Measurements from ENCODE around the gene IL6R.

Gene IL6R

DNA sequence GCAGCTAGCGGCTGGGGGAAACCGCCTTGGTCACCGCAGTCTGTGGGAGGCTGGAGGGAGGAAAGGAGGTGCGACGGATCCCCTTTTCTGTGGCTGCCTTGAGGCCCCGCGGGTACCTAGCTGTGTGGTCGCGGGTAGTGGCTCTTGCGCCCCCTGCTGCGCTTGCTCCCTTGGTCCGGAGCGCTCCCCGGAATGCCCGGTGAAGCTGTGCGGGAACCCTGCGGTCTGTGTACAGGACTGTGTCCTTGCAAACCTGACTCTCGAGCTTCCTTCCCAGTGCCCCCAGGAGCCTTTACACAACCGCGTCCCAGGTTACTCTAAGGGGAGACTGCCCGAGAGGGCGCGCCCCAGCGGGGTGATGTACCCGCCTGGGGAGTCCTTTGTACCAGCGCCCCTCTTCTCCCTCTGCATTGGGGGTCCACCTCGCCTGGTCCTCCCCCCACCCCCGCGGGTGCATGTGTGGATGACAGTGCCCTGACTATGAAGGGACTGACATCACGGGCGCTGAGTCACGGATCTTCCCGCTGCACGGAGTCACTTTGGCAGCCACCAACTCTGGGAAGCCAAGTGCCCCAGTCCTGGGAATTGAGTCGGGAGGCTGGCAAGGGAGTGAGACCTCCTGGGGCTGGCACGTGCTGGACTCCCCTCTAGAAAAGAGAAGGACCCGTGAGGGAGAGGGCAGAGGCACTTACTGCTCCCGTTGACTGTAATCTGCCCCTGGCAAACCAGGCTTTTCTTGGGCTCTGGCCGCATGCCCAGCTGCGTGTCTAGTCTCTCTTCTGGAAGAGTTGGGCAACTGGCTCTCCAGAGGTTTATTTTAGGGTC, 816 bp downstream of the IL6R start:
- peak; percentile 51 to 94 (median 72) for DNase-seq
- intact Hi-C loops (cut with DNase I) = no loop called here

- DNase-seq = no peak
- intact Hi-C loops (cut with DNase I) = no loop called here
Observed at GRCh38 chr1:154406572-154406879, 1.4 kb downstream of the IL6R start.

GRCh38 chr1:154406886-154407197, 1.7 kb downstream of the IL6R start:
- DNase-seq = no peak
- intact Hi-C loops (cut with DNase I) = no loop called here

DNA sequence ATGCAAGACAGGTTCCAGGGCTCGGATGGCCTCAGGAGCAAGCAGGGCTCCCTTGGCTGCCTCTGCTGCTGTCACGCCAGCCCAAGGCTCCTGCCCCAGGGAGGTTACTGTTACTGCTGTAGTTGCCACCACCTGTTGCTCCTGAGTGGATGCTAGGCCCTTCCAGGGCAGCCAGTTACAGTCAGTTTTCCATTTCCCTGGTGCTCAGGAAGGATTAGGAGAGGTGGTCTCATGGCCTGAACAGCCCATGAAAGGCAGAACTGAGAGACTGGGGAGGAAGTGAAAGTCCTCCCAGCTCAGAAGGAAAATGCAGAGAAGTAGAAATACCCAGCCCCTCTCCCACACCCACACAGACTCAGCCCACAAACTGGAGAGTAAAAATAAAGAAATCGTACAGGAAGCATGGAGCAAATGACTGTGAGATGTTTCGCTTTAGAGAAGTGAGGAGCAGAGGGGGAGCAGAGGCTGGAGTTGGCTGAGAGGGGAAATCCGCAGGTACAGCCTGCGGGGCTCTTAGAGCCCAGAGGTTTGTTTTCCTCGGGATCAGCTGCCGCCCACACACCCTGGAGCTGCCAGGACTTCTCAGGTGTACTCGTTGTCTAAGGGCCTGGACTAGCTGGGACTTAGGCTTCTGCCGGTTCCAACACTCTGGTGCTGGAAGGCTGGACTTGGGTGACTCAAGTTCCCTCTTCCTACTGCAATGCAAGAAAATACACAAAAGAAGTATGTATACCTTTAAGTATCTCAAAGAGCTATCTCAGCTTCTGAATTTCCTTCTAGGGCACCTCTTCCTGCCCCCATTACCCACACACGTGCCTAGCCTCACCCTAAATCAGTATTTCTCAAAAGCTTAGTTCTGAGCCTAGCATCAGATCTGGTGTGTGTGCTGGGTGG, 2.3 kb downstream of the IL6R start:
- peak in 6 of 42 donors; percentile 19 to 33 (median 28) for DNase-seq
- intact Hi-C loops (cut with DNase I) = no loop called here

DNA sequence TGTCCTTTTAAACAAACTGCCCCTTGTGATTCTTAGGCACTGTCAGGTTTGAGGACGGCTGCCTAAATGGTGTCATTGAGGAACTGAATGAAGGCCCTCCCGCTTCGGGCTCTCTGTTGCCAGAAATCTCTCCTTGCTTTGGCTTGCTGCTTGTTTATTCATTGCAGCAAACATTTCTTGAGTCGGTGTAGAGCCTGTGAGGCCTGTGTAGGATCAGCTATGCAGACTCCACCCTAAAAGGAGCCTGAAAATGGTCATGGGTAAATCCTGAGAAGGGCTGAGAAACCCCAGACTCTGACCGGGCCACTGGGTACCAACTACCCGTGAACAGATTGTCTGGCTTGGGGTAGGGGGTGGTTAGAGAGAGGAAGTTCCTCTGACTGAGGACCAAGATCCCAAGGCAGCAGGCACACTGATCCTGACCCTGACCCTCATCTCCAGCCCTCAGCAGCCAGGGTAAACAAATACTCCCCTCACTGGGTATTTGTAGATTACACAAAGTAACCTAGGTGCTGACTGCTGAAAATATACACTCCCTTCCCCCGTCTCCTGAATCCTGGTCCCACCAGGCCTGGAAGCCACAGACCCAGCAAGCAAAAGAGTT, 3.1 kb downstream of the IL6R start:
- intact Hi-C loops (cut with DNase I) = no loop called here
- DNase-seq = peak in 6 of 42 donors; percentile 33 to 60 (median 40)

GRCh38 chr1:154410185-154410827, 5.2 kb downstream of the IL6R start:
- no peak for DNase-seq

GRCh38 chr1:154411525-154411924, 6.4 kb downstream of the IL6R start:
- intact Hi-C loops (cut with DNase I) = no loop called here
- peak in 1 of 42 donors; percentile 0 for DNase-seq

More at GRCh38 chr1:154410185-154410827, 5.2 kb downstream of the IL6R start:
- intact Hi-C loops (cut with DNase I) = no loop called here

DNA sequence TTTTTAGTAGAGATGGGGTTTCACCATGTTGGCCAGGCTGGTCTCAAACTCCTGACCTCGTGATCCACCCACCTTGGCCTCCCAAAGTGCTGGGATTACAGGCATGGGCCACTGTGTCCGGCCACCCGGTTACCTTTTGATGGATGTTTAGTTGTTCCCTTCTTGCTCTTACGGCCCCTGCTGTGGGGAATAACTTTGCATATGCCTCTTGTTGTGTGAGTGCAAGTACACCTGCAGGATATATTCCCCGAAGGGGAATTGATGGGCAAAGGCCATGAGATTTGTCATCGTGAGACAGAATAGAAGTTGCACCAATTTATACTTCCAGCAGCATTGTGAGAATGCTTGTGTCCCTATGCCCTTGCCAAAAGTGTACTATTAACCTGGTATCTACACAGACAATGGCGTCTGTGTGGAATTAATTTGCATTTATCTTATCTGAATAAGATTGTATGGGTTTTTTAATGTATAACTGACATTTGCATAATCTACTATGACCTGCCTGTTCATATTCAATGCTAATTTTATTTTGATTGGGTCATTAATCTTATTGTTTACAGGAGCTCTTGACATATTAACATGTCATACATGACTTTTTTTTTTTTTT, 8.1 kb downstream of the IL6R start:
- no peak for DNase-seq
- intact Hi-C loops (cut with DNase I) = no loop called here

DNA sequence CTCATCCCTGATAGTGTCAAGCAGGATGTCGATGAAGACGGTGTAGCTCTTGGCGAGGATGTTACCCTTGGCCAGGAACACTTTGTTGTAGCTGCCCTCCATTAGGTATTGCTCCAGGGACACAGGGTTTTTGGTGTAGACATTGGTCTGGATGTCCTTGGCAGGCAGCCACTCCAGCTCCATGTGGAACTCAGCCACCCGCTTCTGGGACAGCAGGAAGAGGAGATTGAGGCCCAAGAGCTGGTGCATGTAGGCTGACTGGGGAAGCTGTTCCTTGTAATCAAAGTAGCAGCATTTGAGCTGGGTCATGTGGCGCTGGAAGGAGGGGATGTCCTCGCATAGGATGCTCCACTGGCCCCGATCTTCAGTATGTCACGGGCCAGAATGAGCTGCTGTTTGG, 9.5 kb downstream of the IL6R start:
- peak in 7 of 42 donors; percentile 22 to 57 (median 43) for DNase-seq
- intact Hi-C loops (cut with DNase I) = no loop called here

DNA sequence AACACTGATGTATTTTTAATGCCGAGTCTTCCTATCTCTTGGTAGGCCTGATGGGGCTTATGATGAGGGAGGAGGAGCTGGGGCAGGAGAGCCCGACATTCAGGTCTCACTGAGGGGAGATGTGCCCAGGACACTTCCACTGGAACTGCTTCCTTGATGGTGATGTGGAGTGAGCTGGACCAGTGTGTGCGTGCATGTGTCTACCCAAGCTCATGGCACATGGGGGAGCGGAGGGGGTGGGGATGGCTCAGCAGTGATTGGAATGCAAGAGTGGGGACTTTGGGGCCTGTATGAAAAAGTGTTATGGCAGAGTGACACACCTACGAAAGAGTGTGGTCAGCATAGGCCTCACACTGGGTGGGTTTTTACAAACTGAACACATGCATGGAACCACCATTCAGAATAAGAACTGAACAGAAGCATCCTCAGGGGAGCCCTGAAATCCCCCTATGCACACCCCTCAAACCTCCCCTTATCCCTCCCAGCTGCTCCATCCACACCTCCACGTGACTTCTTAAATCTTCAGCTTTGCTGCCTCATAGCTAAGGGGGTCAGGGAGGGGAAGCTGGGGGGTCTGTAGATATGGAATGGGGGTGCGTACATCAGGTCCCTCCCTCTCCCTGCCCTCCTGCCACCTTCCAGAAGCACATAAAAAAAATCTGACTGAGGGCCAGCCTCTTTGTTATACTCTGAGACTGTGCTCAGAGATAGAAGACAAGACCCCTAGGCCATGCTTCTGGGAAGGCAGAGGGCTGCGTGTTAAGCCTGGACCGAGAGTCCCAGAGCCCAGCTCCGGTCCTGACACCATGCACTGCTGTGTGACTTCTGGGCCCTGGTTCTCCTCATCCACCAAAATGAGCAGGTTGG, 11.6 kb downstream of the IL6R start:
- intact Hi-C loops (cut with DNase I) = no loop called here
- peak in 1 of 42 donors; percentile 17 for DNase-seq

- no peak for DNase-seq
- intact Hi-C loops (cut with DNase I) = no loop called here
Observed at GRCh38 chr1:154417338-154417608, 12.1 kb downstream of the IL6R start.

- intact Hi-C loops (cut with DNase I) = no loop called here
- peak in 1 of 42 donors; percentile 20 for DNase-seq
Observed at GRCh38 chr1:154418062-154418921, 13.1 kb downstream of the IL6R start.

GRCh38 chr1:154418923-154419619, 13.9 kb downstream of the IL6R start:
- intact Hi-C loops (cut with DNase I) = no loop called here
- DNase-seq = peak in 1 of 42 donors; percentile 21

- intact Hi-C loops (cut with DNase I) = loop anchor here (5.0 kb wide), 1 partner anchor 52 kb away; no protein-coding TSS in a partner anchor
- DNase-seq = peak; percentile 41 to 92 (median 72)
Observed at GRCh38 chr1:154419620-154420571, 14.8 kb downstream of the IL6R start.
